Measurements from ENCODE around the gene KIAA1671. TPM values are rescaled to one million over a fixed set of nuclear protein-coding genes. Genes with fewer than 3 reads are reported as not detected.
A peak's percentile ranks its signal among the peaks of the same experiment; 100 is the strongest.

KIAA1671 gene
- total RNA-seq, 8 experiments from 2014 or later: 4.2 to 27.9 (median 10.2) TPM

DNA sequence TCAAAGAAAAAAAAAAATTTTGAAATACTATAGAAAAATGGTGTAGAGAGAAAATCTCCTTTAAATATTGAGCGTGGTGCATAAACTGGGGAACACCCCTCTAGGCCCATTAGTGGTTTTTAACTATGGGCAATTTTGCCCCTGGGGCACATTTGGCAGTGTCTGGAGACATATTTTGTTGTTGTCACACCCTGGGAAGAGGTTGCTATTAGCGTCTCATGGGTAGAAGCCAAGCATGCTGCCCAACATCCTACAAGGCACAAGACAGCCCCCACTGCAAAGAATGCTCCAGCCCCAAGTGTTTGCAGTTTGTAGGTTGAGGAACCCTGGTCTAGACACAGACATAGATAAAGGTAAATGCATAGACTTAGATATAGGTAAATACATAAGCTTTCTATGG lies 92.6 kb downstream of the KIAA1671 start:
- H3K4me3 ChIP-seq: no peak overlapping the region
- WGBS, 10 experiments: 0 to 100% (median 100%) methylated on average over 1 to 2 of the region's 2 CpGs; no CpG with 5 or more reads in 7 of the 10 experiments
- no peak overlapping the region for H3K27ac ChIP-seq
- no peaks in the 10 kb centered on the region for H3K4me1 ChIP-seq (replicated peaks in 1 of 2)
- ATAC-seq (replicated peaks in 6 of 8): peak in 3 of 8 experiments; percentile 57 to 79 (median 57)
- in situ Hi-C loops (cut with MboI; ENCODE audit: low pct_unique_long_range_greater_than_20kb in 2 of 9, low sequenced_read_pairs in 9 of 9, unreplicated experiment in 9 of 9): loop anchor here in 5 of 9 experiments (5.0 to 25.0 kb wide), 4 partner anchors 93 to 283 kb away; partner anchors contain the start of genes LHFPL7 (in 4 of the 5), KIAA1671 (in 1 of the 5) and PIWIL3 (in 1 of the 5)

DNA sequence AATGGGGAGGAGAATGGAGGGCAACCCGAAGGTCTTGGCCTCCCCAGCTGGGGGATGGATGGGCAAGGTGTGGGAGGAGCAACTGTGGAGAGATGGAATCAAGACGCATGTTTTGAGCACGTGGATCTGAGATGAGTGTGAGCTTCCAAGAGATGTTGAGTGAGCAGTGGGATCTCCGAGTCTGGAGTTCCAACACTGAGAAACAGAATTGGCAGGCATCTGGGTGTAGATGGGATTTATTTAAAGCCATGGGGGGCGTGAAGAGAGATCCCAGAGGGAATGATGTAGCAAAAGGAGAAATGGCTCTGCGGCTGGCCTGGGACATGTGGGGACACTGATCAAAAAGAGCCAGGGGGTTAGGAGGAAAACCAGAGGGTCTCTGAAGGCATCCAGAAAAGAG lies 95.6 kb downstream of the KIAA1671 start:
- in situ Hi-C loops (cut with MboI; ENCODE audit: low pct_unique_long_range_greater_than_20kb in 2 of 9, low sequenced_read_pairs in 9 of 9, unreplicated experiment in 9 of 9): loop anchor here in 5 of 9 experiments (5.0 to 25.0 kb wide), 4 partner anchors 96 to 286 kb away; partner anchors contain the start of genes LHFPL7 (in 4 of the 5), KIAA1671 (in 1 of the 5) and PIWIL3 (in 1 of the 5)

DNA sequence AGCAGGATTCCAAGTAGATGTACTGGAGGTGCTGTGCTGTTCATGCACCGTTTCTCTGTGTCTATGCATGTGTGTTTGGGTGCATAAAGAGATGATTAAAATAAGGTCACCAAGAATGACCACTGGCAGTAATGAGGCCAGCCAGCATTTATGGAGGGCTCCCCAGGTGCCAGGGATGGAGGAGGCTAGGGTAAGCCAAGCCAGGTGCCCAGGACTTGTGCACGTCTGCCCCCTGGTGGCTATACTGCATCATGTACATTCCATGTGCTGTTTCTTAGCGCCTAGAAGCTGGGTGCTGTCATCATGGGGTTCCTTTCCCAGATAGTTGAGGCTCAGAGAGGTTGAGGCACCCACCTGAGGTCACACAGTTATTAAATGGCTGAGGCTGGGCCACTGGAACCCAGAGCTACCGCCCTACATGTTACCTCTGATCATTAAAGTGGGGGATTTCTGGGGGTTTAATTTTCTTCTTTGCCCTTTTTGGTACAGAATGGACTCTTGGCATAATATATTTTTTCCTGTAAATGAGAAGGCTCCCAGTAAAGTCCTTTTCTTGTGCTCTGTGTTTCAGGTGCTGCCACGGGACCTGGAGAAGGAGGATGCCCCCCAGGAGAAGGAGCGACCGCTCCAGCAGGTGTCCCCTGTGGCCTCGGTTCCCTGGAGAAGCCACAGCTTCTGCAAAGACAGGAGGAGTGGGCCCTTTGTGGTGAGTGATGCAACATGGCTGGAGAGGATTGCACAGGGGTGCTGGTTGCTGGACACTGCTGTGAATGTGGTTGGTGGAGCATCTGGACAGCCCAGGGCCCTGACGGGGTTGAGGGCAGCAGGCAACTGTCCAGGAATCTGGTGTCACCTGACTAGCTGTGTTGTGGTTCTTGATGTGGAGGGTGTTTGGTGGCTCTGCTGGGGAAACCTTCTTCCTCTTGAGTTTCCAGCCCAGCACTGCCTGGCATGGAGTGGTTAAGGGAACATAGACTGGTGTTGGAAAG lies 96.4 kb downstream of the KIAA1671 start:
- in situ Hi-C loops (cut with MboI; ENCODE audit: low pct_unique_long_range_greater_than_20kb in 2 of 9, low sequenced_read_pairs in 9 of 9, unreplicated experiment in 9 of 9): loop anchor here in 5 of 9 experiments (5.0 to 25.0 kb wide), 4 partner anchors 97 to 287 kb away; partner anchors contain the start of genes LHFPL7 (in 4 of the 5), KIAA1671 (in 1 of the 5) and PIWIL3 (in 1 of the 5)
- ATAC-seq (replicated peaks in 6 of 8): peak; percentile 39 to 85 (median 64)
- Histone ChIP-seq H3K27ac (no peak overlapping the region), H3K4me1 (replicated peaks in 1 of 2) (no peaks in the 10 kb centered on the region), H3K4me3 (no peak overlapping the region)
- 0 to 83% (median 63%) methylated on average over 1 to 4 of the region's 9 CpGs; no CpG with 5 or more reads in 4 of the 10 experiments for WGBS, 10 experiments

More for the DNA sequence above, 95.6 kb downstream of the KIAA1671 start:
- ATAC-seq (replicated peaks in 6 of 8): no peak
- WGBS, 10 experiments: 20 to 100% (median 78%) methylated on average over 1 to 6 of the region's 6 CpGs; no CpG with 5 or more reads in 2 of the 10 experiments
- no peaks in the 10 kb centered on the region for H3K4me1 ChIP-seq (replicated peaks in 1 of 2)
- no peak overlapping the region for H3K27ac ChIP-seq
- H3K4me3 ChIP-seq: no peak overlapping the region

DNA sequence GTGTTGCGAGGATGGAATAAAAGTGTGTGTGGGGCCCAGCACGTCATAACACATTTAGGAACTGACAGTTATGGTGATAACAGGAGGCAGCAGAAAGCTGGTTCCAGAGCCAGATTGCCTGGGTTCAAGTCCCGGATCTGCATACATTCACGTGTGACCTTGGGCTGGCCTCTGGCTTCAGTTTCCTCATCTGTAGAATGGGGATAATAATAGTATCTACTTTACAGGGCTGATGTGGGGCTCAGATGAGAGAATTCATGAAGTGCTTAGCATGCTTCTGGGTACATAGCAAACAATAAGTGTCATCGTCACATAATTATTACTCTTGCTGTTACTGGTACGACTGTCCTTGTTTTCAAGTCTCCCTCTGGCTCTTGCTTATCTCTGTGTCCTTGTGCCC lies 97.3 kb downstream of the KIAA1671 start:
- 80 to 100% (median 88%) methylated on average over 2 to 4 of the region's 6 CpGs; no CpG with 5 or more reads in 2 of the 10 experiments for WGBS, 10 experiments
- in situ Hi-C loops (cut with MboI; ENCODE audit: low pct_unique_long_range_greater_than_20kb in 2 of 9, low sequenced_read_pairs in 9 of 9, unreplicated experiment in 9 of 9): loop anchor here in 7 of 9 experiments (5.0 to 25.0 kb wide), 5 partner anchors 95 to 287 kb away; partner anchors contain the start of genes LHFPL7 (in 5 of the 7), PIWIL3 (in 5 of the 7) and KIAA1671 (in 2 of the 7)
- H3K4me1 ChIP-seq (replicated peaks in 1 of 2): no peaks in the 10 kb centered on the region
- H3K27ac ChIP-seq: no peak overlapping the region
- ATAC-seq (replicated peaks in 6 of 8): no peak
- no peak overlapping the region for H3K4me3 ChIP-seq

DNA sequence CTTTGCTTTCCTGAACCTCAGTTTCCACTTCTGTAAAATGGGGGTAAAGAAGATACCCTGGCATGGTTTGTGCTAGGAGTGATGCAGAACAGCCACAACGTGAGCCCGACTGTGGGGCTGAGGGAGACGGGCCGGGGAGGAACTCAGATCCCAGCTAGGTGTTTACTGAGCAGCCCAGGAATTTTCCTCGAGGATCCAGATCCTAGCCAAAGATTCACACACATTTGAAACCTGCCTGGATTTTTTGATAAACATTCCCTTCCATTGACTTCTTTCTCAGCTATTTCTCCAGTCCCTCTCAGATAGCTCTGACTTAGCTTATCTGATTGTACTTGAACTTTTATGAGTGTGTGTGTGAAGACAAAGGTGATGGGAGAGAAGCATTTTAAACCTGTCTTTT lies 98.0 kb downstream of the KIAA1671 start:
- H3K4me1 ChIP-seq (replicated peaks in 1 of 2): no peaks in the 10 kb centered on the region
- ATAC-seq (replicated peaks in 6 of 8): no peak
- H3K4me3 ChIP-seq: no peak overlapping the region
- H3K27ac ChIP-seq: no peak overlapping the region
- whole genome bisulfite sequencing, 10 experiments: 0 to 100% (median 96%) methylated on average over 1 to 5 of the region's 5 CpGs; no CpG with 5 or more reads in 4 of the 10 experiments
- in situ Hi-C loops (cut with MboI; ENCODE audit: low pct_unique_long_range_greater_than_20kb in 2 of 9, low sequenced_read_pairs in 9 of 9, unreplicated experiment in 9 of 9): loop anchor here in 5 of 9 experiments (10.0 to 25.0 kb wide), 3 partner anchors 96 to 288 kb away; partner anchors contain the start of genes PIWIL3 (in 4 of the 5), KIAA1671 (in 1 of the 5) and LHFPL7 (in 1 of the 5)

DNA sequence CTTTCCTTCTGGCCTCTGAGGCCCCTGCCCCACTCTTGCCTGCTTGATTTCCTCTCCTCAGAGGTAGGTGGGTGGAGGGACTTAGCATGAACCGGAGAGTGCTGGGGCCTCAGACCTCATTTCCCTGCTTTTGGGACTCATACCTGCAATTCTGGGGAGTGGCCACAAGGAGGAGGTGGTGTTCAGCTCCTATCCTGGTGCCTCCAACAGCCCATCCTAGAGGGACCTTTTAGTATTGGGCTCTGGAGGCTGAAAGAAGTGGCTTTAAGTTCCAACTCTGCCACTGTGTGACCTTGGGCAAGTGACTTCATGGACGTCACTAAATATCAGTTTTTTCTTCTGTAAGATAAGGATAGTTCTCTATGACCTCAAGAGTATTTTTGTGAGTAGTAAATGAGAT lies 98.6 kb downstream of the KIAA1671 start:
- no peak overlapping the region for H3K4me3 ChIP-seq
- in situ Hi-C loops (cut with MboI; ENCODE audit: low pct_unique_long_range_greater_than_20kb in 2 of 9, low sequenced_read_pairs in 9 of 9, unreplicated experiment in 9 of 9): loop anchor here in 5 of 9 experiments (10.0 to 25.0 kb wide), 3 partner anchors 96 to 289 kb away; partner anchors contain the start of genes PIWIL3 (in 4 of the 5), KIAA1671 (in 1 of the 5) and LHFPL7 (in 1 of the 5)
- ATAC-seq (replicated peaks in 6 of 8): no peak
- H3K4me1 ChIP-seq (replicated peaks in 1 of 2): no peaks in the 10 kb centered on the region
- no peak overlapping the region for H3K27ac ChIP-seq
- 80 to 100% (median 93%) methylated on average over 1 to 2 of the region's 2 CpGs; no CpG with 5 or more reads in 2 of the 10 experiments for WGBS, 10 experiments

DNA sequence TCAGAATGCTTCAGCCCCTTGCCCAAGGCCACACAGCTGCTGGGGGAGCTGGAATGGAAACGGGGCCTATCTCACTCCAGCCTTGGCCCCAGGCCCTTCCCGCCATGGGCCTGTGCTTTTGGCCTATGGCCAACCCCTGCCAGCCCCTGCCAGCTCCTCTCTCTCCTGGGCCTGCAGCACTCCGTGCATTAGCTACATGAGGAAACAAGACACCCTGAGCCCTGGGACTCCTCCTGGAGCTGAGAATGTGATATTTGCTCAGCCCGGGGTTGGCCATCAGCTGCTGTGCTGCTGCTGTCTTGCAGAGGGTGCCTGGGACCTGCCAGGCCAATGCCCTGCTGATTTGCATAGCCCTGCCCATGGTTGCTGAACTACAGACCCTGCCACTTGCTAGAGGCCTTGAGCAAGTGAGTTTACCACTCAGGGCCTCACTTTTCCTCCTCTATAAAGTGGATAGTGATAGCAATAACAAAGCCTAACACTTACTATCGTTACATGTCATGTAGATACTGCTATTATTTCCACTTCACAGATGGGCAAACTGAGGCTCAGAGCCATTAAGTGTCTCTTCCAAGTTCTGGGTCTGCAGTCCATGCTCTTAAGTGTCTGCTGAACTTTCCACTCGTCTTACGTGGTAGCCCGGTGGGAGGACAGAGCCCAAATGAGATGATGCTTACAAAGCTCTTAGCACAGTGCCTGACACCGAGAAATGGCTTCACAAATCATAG lies 99.6 kb downstream of the KIAA1671 start:
- peak in 3 of 8 experiments; percentile 44 to 85 (median 68) for ATAC-seq (replicated peaks in 6 of 8)
- in situ Hi-C loops (cut with MboI; ENCODE audit: low pct_unique_long_range_greater_than_20kb in 2 of 9, low sequenced_read_pairs in 9 of 9, unreplicated experiment in 9 of 9): loop anchor here in 5 of 9 experiments (10.0 to 25.0 kb wide), 3 partner anchors 97 to 290 kb away; partner anchors contain the start of genes PIWIL3 (in 4 of the 5), KIAA1671 (in 1 of the 5) and LHFPL7 (in 1 of the 5)
- WGBS, 10 experiments: 62 to 100% (median 85%) methylated on average over 1 to 8 of the region's 9 CpGs; no CpG with 5 or more reads in 2 of the 10 experiments
- no peak overlapping the region for H3K4me3 ChIP-seq
- H3K27ac ChIP-seq: no peak overlapping the region
- H3K4me1 ChIP-seq (replicated peaks in 1 of 2): no peaks in the 10 kb centered on the region

DNA sequence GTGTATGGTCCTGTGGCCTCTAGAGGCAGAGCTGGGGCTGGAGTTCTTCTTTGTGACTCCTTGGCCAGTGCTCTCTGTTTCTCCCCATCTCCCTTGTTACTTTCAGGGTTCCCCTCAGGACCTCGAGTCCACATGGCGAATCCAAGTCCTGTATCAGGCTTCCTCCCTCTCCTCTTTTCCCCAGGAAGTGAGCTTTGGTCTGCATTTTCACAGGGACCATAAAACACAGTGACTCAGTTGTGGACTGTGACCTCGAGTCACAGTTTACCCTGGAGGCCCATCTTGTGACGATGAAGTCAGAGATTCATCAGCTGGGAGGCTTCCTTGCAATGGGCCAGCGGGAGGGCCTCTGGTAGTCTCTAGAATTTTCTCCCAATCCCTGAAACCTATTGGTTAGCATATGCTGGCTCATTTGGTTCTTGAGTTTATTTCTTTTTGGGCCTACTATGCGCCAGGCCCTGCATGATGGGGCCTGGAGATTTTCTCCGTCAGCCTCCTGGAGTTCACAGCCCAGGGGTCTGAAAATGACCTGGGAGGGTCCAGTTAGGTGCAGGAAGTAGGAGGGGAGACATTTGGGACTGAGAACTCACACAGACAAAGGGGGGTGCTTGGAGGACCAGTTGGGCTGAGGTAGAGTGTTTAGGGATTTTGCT lies 100.8 kb downstream of the KIAA1671 start:
- WGBS, 10 experiments: 53 to 100% (median 89%) methylated on average over 1 to 7 of the region's 7 CpGs; no CpG with 5 or more reads in 5 of the 10 experiments
- in situ Hi-C loops (cut with MboI; ENCODE audit: low pct_unique_long_range_greater_than_20kb in 2 of 9, low sequenced_read_pairs in 9 of 9, unreplicated experiment in 9 of 9): loop anchor here in 5 of 9 experiments (10.0 to 25.0 kb wide), 3 partner anchors 98 to 291 kb away; partner anchors contain the start of genes PIWIL3 (in 4 of the 5), KIAA1671 (in 1 of the 5) and LHFPL7 (in 1 of the 5)
- Histone ChIP-seq H3K4me3 (no peak overlapping the region), H3K4me1 (replicated peaks in 1 of 2) (no peaks in the 10 kb centered on the region), H3K27ac (no peak overlapping the region)
- peak in 4 of 8 experiments; percentile 8 to 33 (median 19) for ATAC-seq (replicated peaks in 6 of 8)

DNA sequence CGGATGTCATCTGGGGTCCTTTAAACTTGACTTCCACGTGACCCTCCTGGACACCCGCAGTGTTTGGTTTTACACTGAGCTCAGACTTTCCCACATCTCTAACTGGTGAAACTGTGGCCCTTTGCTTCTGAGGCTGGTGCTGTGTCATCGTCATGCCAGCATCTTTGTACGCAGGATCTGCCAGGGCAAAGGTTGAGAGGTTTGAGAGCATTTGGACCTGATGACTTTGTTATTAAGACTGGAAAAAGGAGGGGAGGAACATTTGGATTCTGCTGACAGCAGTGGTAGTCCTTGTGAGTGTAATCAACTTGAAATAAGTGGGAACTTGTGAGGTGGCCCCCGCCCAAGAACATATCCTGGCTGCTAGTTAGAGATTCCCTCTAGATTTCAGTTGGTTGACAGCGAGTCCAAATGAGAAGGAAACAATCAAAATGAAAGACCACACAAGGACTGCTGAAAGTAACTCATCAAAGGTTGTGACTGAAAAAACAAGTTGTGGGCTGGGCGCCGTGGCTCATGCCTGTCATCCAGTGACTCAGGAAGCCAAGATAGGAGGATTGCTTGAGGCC lies 102.5 kb downstream of the KIAA1671 start:
- H3K4me3 ChIP-seq: no peak overlapping the region
- ATAC-seq (replicated peaks in 6 of 8): peak in 2 of 8 experiments; percentile 18 to 30
- H3K4me1 ChIP-seq (replicated peaks in 1 of 2): no peaks in the 10 kb centered on the region
- 37 to 100% (median 86%) methylated on average over 1 to 7 of the region's 9 CpGs for WGBS, 10 experiments
- in situ Hi-C loops (cut with MboI; ENCODE audit: low pct_unique_long_range_greater_than_20kb in 2 of 9, low sequenced_read_pairs in 9 of 9, unreplicated experiment in 9 of 9): loop anchor here in 5 of 9 experiments (10.0 to 25.0 kb wide), 3 partner anchors 100 to 293 kb away; partner anchors contain the start of genes PIWIL3 (in 4 of the 5), KIAA1671 (in 1 of the 5) and LHFPL7 (in 1 of the 5)
- H3K27ac ChIP-seq: no peak overlapping the region

DNA sequence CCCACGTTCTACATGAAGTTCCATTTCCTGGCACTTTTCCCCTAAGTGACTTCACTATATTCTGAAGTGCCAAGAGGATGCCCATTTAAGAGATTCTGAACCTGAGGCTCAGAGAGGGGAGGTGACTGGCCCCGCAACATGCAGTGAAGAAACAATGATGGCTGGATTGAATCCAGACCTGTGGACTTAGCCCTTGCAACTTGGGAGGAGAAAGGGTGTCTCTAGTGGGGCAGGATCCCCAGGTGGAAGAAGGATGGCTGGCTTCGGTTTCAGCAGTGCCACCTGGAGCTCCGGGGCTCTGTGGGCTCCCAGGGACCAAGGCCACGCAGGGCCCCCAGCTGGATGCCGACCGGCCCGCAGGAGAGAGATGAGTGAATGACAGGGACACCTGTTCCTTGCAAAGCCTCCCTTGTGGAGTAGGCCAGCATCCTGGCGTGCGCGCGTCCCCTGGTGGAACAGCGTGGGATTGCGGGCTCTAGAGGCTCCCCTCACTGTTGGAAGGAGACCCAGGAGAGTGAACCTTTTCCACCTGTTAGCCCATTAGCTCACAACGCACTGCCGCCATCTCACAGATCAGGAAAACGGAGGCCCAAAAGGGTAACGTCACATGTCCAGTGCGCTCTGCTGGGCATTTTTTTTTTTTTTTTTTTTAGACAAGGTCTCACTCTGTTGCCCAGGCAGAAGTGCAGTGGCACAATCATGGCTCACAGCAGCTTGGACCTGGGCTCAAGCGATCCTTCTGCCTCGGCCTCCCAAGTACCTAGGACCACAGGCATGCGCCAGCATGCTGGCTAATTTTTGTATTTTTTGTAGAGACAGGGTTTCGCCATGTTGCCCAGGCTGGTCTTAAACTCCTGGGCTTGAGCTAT lies 104.7 kb downstream of the KIAA1671 start:
- Histone ChIP-seq H3K4me3 (no peak overlapping the region), H3K27ac (no peak overlapping the region), H3K4me1 (replicated peaks in 1 of 2) (no peaks in the 10 kb centered on the region)
- peak; percentile 76 to 99 (median 90) for ATAC-seq (replicated peaks in 6 of 8)
- in situ Hi-C loops (cut with MboI; ENCODE audit: low pct_unique_long_range_greater_than_20kb in 2 of 9, low sequenced_read_pairs in 9 of 9, unreplicated experiment in 9 of 9): loop anchor here in 5 of 9 experiments (10.0 to 25.0 kb wide), 3 partner anchors 102 to 295 kb away; partner anchors contain the start of genes PIWIL3 (in 4 of the 5), KIAA1671 (in 1 of the 5) and LHFPL7 (in 1 of the 5)
- WGBS, 10 experiments: 90 to 100% (median 100%) methylated on average over 1 to 3 of the region's 23 CpGs; no CpG with 5 or more reads in 5 of the 10 experiments
